WTC11 (cell line): ENCODE measurements around the gene PAQR9. TPM values are rescaled to one million over a fixed set of nuclear protein-coding genes. Genes with fewer than 3 reads are reported as not detected.

Source experiments
- AR ChIP-seq: fragments of 250-450 bp; sonication (Bioruptor Pico); IDR thresholded peaks from 2 replicates; pipeline ENCODE4 v1.9.0; 2021; ENCODE audit warnings: mild to moderate bottlenecking
- ARID4B ChIP-seq: sonication (generic); formaldehyde crosslinking; IDR thresholded peaks from 2 replicates; pipeline ENCODE4 v1.8.0; 2023; ENCODE audit warnings: missing genetic modification reagents, mild to moderate bottlenecking, borderline replicate concordance
- ATF1 ChIP-seq: sonication (generic); formaldehyde crosslinking; IDR thresholded peaks from 2 replicates; pipeline ENCODE4 v1.8.1; 2023; ENCODE audit warnings: mild to moderate bottlenecking, moderate library complexity, missing genetic modification reagents
- CBFB ChIP-seq: sonication (generic); formaldehyde crosslinking; IDR thresholded peaks from 2 replicates; pipeline ENCODE4 v1.8.1; 2022; ENCODE audit warnings: mild to moderate bottlenecking, low read depth, missing genetic modification reagents
- CREB1 ChIP-seq: sonication (generic); formaldehyde crosslinking; IDR thresholded peaks from 2 replicates; pipeline ENCODE4 v1.8.0; 2023; ENCODE audit warnings: mild to moderate bottlenecking, missing genetic modification reagents
- CTCF ChIP-seq: fragments of 200-600 bp; IDR thresholded peaks from 2 replicates; pipeline ENCODE4 v1.8.0; 2022; ENCODE audit warnings: antibody characterized with exemption
- EMX1 ChIP-seq: fragments of 250-450 bp; sonication (Bioruptor Pico); IDR thresholded peaks from 2 replicates; pipeline ENCODE4 v1.8.0; 2021; ENCODE audit warnings: mild to moderate bottlenecking
- FOXK1 ChIP-seq: sonication (generic); formaldehyde crosslinking; IDR thresholded peaks from 2 replicates; pipeline ENCODE4 v1.8.0; 2022; ENCODE audit warnings: mild to moderate bottlenecking, moderate library complexity, missing genetic modification reagents
- HMGA2 ChIP-seq: fragments of 250-450 bp; sonication (Bioruptor Pico); IDR thresholded peaks from 2 replicates; pipeline ENCODE4 v1.4.0; 2021; ENCODE audit warnings: mild to moderate bottlenecking, moderate library complexity
- IRF2 ChIP-seq: sonication (generic); formaldehyde crosslinking; IDR thresholded peaks from 2 replicates; pipeline ENCODE4 v1.8.0; 2022; ENCODE audit warnings: low read depth, missing genetic modification reagents, borderline replicate concordance
- MYBL2 ChIP-seq: sonication (generic); formaldehyde crosslinking; IDR thresholded peaks from 2 replicates; pipeline ENCODE4 v1.8.1; 2023; ENCODE audit warnings: mild to moderate bottlenecking, moderate library complexity, missing genetic modification reagents
- NR1H2 ChIP-seq: sonication (generic); formaldehyde crosslinking; IDR thresholded peaks from 2 replicates; pipeline ENCODE4 v1.9.0; 2021; ENCODE audit warnings: mild to moderate bottlenecking, moderate library complexity, missing genetic modification reagents
- PREB ChIP-seq: sonication (generic); formaldehyde crosslinking; IDR thresholded peaks from 2 replicates; pipeline ENCODE4 v1.8.1; 2022; ENCODE audit warnings: mild to moderate bottlenecking, missing genetic modification reagents, moderate library complexity, borderline replicate concordance
- SOX15 ChIP-seq: fragments of 250-450 bp; sonication (Bioruptor Pico); IDR thresholded peaks from 2 replicates; pipeline ENCODE4 v1.9.0; 2021; ENCODE audit warnings: mild to moderate bottlenecking
- SP1 ChIP-seq: sonication (generic); formaldehyde crosslinking; conservative IDR thresholded peaks from 2 replicates; pipeline ENCODE4 v1.8.1; 2022; ENCODE audit warnings: missing genetic modification reagents
- TCF7 ChIP-seq: sonication (generic); formaldehyde crosslinking; IDR thresholded peaks from 2 replicates; pipeline ENCODE4 v1.8.0; 2022; ENCODE audit warnings: mild to moderate bottlenecking, low read depth, missing genetic modification reagents, moderate library complexity
- USF1 ChIP-seq: sonication (generic); formaldehyde crosslinking; IDR thresholded peaks from 2 replicates; pipeline ENCODE4 v1.8.0; 2022; ENCODE audit warnings: mild to moderate bottlenecking, missing genetic modification reagents
- ZBTB21 ChIP-seq: sonication (generic); formaldehyde crosslinking; IDR thresholded peaks from 2 replicates; pipeline ENCODE4 v1.8.1; 2023; ENCODE audit warnings: mild to moderate bottlenecking, missing genetic modification reagents, borderline replicate concordance
- ZNF138 ChIP-seq: sonication (generic); formaldehyde crosslinking; conservative IDR thresholded peaks from 2 replicates; pipeline ENCODE4 v1.8.1; 2022; ENCODE audit warnings: mild to moderate bottlenecking, moderate library complexity, missing genetic modification reagents
- ZNF219 ChIP-seq: sonication (generic); formaldehyde crosslinking; IDR thresholded peaks from 2 replicates; pipeline ENCODE4 v1.8.0; 2023; ENCODE audit warnings: missing genetic modification reagents, mild to moderate bottlenecking, borderline replicate concordance
- ZNF281 ChIP-seq: sonication (generic); formaldehyde crosslinking; IDR thresholded peaks from 2 replicates; pipeline ENCODE4 v1.8.0; 2023; ENCODE audit warnings: mild to moderate bottlenecking, missing genetic modification reagents
- ZNF317 ChIP-seq: sonication (generic); formaldehyde crosslinking; IDR thresholded peaks from 2 replicates; pipeline ENCODE4 v1.8.1; 2023; ENCODE audit warnings: low read depth, mild to moderate bottlenecking, moderate library complexity, missing genetic modification reagents, borderline replicate concordance
- ZNF396 ChIP-seq: fragments of 250-450 bp; sonication (Bioruptor Pico); IDR thresholded peaks from 2 replicates; pipeline ENCODE4 v1.8.0; 2021; ENCODE audit warnings: mild to moderate bottlenecking, moderate library complexity, borderline replicate concordance
- ZNF512 ChIP-seq: sonication (generic); formaldehyde crosslinking; IDR thresholded peaks from 2 replicates; pipeline ENCODE4 v1.8.1; 2022; ENCODE audit warnings: missing genetic modification reagents, borderline replicate concordance
- total RNA-seq: library from RNA; stranded (reverse); gene quantifications from 3 replicates; pipeline ENCODE4 v1.2.3, GENCODE V29; 2021

The PAQR9 gene
- total RNA-seq, 1 experiment from 2014 or later, result 2.0 TPM

- TF ChIP-seq ARID4B (CRISPR knock-in tag) (peak; percentile 15; the same call in 1 of the 2 replicates), PREB (CRISPR knock-in tag) (no peak), ZNF219 (CRISPR knock-in tag) (no peak), ZNF317 (CRISPR knock-in tag) (no peak), ATF1 (CRISPR knock-in tag) (no peak), MYBL2 (CRISPR knock-in tag) (no peak), USF1 (peak; percentile 99), ZBTB21 (no peak), ZNF396 (CRISPR knock-in tag) (no peak), SOX15 (CRISPR knock-in tag) (no peak), ZNF512 (no peak), CREB1 (CRISPR knock-in tag) (no peak), CBFB (CRISPR knock-in tag) (peak; percentile 84; the same call in 1 of the 2 replicates), EMX1 (CRISPR knock-in tag) (no peak), NR1H2 (CRISPR knock-in tag) (0 out of 2 replicates have a peak, but pooled peaks have one; percentile 50), IRF2 (CRISPR knock-in tag) (no peak), HMGA2 (no peak), FOXK1 (CRISPR knock-in tag) (peak; percentile 83), AR (CRISPR knock-in tag) (no peak), ZNF281 (CRISPR knock-in tag) (no peak), CTCF (no peak), SP1 (peak; percentile 77), ZNF138 (CRISPR knock-in tag) (peak; percentile 73; the same call in 1 of the 2 replicates), TCF7 (no peak)
Observed at GRCh38 chr3:143001369-143002082, 38.1 kb upstream of the PAQR9 start, which contains the start of gene U2SURP (continued).
